ENCODE measurements around the gene RIPOR3. TPM values are rescaled to one million over a fixed set of nuclear protein-coding genes. Genes with fewer than 3 reads are reported as not detected.

The RIPOR3 gene
- polyA plus RNA-seq, 1 of the 3 experiments (the other 2 are of a cell fraction) = 1.2 TPM

GRCh38 chr20:50678169-50678898 lies 13.0 kb downstream of the RIPOR3 start:
- Histone ChIP-seq H3K9ac (no peak overlapping the region), H3K27ac (ENCODE audit: low read depth in 2 of 2, low read length in 1 of 2) (no peak overlapping the region), H3K9me3 (no peaks in the 10 kb centered on the region), H2AFZ (ENCODE audit: low read depth) (no peak overlapping the region), H3K79me2 (ENCODE audit: insufficient read depth) (no peaks in the 10 kb centered on the region), H3K4me3 (ENCODE audit: low read depth in 2 of 2, low read length in 1 of 2) (no peak overlapping the region), H3K4me1 (ENCODE audit: control insufficient read depth in 1 of 2, insufficient read depth in 2 of 2, low read depth in 1 of 2, low read length in 1 of 2) (peaks cover 0 to 6% of the 10 kb centered on the region in 2 experiments; a peak in 1 of 4 replicates), H3K4me2 (no peak overlapping the region), H3F3A (replicated peaks; ENCODE audit: insufficient read depth) (no peaks in the 10 kb centered on the region), H4K20me1 (ENCODE audit: insufficient read depth) (no peaks in the 10 kb centered on the region), H3K9me2 (no peaks in the 10 kb centered on the region), H3K27me3 (ENCODE audit: insufficient read depth) (no peaks in the 10 kb centered on the region), H3K36me3 (replicated peaks in 1 of 2; ENCODE audit: control insufficient read depth in 1 of 2, insufficient read depth in 2 of 2, low read length in 1 of 2) (no peaks in the 10 kb centered on the region)
- no peak for DNase-seq
- ChIA-PET CTCF (interaction anchor here (0.6 to 1.0 kb wide), 2 partner anchors 36 to 251 kb away, joined by 3 to 5 read pairs; no protein-coding TSS in a partner anchor), POLR2A (no interaction called here)
- WGBS (ENCODE audit: low lambda C conversion rate) = 66% methylated on average over 8 of the region's 8 CpGs
- no peak for TF ChIP-seq PBX3 (IDR thresholded peaks at IDR 0.05)
- TF ChIP-seq, protein P1, sequence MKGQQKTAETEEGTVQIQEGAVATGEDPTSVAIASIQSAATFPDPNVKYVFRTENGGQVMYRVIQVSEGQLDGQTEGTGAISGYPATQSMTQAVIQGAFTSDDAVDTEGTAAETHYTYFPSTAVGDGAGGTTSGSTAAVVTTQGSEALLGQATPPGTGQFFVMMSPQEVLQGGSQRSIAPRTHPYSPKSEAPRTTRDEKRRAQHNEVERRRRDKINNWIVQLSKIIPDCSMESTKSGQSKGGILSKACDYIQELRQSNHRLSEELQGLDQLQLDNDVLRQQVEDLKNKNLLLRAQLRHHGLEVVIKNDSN (IDR thresholded peaks at IDR 0.05; ENCODE audit: borderline replicate concordance, low read depth) = no peak
- TF ChIP-seq, protein P2, sequence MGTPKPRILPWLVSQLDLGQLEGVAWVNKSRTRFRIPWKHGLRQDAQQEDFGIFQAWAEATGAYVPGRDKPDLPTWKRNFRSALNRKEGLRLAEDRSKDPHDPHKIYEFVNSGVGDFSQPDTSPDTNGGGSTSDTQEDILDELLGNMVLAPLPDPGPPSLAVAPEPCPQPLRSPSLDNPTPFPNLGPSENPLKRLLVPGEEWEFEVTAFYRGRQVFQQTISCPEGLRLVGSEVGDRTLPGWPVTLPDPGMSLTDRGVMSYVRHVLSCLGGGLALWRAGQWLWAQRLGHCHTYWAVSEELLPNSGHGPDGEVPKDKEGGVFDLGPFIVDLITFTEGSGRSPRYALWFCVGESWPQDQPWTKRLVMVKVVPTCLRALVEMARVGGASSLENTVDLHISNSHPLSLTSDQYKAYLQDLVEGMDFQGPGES (IDR thresholded peaks at IDR 0.05; ENCODE audit: low read depth, low read length) = no peak
- no peak for TF ChIP-seq EZH2phosphoT487 (IDR thresholded peaks at IDR 0.05; ENCODE audit: borderline replicate concordance, low read depth)
- TF ChIP-seq, protein P3, sequence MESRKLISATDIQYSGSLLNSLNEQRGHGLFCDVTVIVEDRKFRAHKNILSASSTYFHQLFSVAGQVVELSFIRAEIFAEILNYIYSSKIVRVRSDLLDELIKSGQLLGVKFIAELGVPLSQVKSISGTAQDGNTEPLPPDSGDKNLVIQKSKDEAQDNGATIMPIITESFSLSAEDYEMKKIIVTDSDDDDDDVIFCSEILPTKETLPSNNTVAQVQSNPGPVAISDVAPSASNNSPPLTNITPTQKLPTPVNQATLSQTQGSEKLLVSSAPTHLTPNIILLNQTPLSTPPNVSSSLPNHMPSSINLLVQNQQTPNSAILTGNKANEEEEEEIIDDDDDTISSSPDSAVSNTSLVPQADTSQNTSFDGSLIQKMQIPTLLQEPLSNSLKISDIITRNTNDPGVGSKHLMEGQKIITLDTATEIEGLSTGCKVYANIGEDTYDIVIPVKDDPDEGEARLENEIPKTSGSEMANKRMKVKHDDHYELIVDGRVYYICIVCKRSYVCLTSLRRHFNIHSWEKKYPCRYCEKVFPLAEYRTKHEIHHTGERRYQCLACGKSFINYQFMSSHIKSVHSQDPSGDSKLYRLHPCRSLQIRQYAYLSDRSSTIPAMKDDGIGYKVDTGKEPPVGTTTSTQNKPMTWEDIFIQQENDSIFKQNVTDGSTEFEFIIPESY (IDR thresholded peaks at IDR 0.05; ENCODE audit: borderline replicate concordance, low read depth) = no peak
- TF ChIP-seq, protein P4, sequence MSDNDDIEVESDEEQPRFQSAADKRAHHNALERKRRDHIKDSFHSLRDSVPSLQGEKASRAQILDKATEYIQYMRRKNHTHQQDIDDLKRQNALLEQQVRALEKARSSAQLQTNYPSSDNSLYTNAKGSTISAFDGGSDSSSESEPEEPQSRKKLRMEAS (IDR thresholded peaks at IDR 0.05; ENCODE audit: low read depth) = no peak
- no peak for TF ChIP-seq GATA2 (CRISPR knock-in tag; IDR thresholded peaks at IDR 0.05)
- no peak for TF ChIP-seq GABPA (IDR thresholded peaks at IDR 0.05; ENCODE audit: low read depth)
- no peak for TF ChIP-seq POLR2AphosphoS5 (IDR thresholded peaks at IDR 0.05; ENCODE audit: low read depth, low read length)
- TF ChIP-seq CHD2 (IDR thresholded peaks at IDR 0.05; ENCODE audit: low read length, partially characterized antibody) = no peak
- TF ChIP-seq FOXM1 (IDR thresholded peaks at IDR 0.05; ENCODE audit: low read depth) = no peak
- TF ChIP-seq FOSL2 (IDR thresholded peaks at IDR 0.05; ENCODE audit: borderline replicate concordance, low read depth) = no peak
- no peak for TF ChIP-seq NFIC (IDR thresholded peaks at IDR 0.05; ENCODE audit: borderline replicate concordance)
- TF ChIP-seq RXRA (IDR thresholded peaks at IDR 0.05; ENCODE audit: borderline replicate concordance, low read depth) = no peak
- TF ChIP-seq RAD21 (IDR thresholded peaks at IDR 0.05; ENCODE audit: low read length) = no peak
- no peak for TF ChIP-seq EP300 (IDR thresholded peaks at IDR 0.05; ENCODE audit: borderline replicate concordance in 1 of 2, low read depth in 1 of 2, low read length in 1 of 2)
- no peak for TF ChIP-seq RFX5 (IDR thresholded peaks at IDR 0.05; ENCODE audit: low read length)
- TF ChIP-seq, protein P5, sequence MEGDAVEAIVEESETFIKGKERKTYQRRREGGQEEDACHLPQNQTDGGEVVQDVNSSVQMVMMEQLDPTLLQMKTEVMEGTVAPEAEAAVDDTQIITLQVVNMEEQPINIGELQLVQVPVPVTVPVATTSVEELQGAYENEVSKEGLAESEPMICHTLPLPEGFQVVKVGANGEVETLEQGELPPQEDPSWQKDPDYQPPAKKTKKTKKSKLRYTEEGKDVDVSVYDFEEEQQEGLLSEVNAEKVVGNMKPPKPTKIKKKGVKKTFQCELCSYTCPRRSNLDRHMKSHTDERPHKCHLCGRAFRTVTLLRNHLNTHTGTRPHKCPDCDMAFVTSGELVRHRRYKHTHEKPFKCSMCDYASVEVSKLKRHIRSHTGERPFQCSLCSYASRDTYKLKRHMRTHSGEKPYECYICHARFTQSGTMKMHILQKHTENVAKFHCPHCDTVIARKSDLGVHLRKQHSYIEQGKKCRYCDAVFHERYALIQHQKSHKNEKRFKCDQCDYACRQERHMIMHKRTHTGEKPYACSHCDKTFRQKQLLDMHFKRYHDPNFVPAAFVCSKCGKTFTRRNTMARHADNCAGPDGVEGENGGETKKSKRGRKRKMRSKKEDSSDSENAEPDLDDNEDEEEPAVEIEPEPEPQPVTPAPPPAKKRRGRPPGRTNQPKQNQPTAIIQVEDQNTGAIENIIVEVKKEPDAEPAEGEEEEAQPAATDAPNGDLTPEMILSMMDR (IDR thresholded peaks at IDR 0.05) = no peak

Measured in SK-N-SH (cell line).